ENCODE data around the gene DENND10.

- TF ChIP-seq POLR2A (IDR thresholded peaks at IDR 0.05) (no peak), CTCF (IDR thresholded peaks at IDR 0.05) (no peak)
Observed at GRCh38 chr10:119090968-119091367, 12.9 kb upstream of the DENND10 start.
